Mammary epithelial cell (primary cell): ENCODE results near the gene SPON1.

Source experiments
- EZH2 ChIP-seq: IDR thresholded peaks from 2 replicates; pipeline ENCODE4 v1.6.1; 2012; ENCODE audit warnings: low read length, inconsistent platforms, borderline replicate concordance
- TF ChIP-seq, protein P1 (sequence below), 2 donors: IDR thresholded peaks in 1 of 2; conservative IDR thresholded peaks in 1 of 2; 2 replicates each; pipeline ENCODE4 v1.5.1; 2011 to 2012; ENCODE audit warnings: inconsistent platforms in 2 of 2, low read length in 2 of 2, mild to moderate bottlenecking in 2 of 2, control low read depth in 1 of 2, low read depth in 1 of 2; ENCODE audit not compliant: insufficient read depth in 1 of 2; ENCODE audit errors: extremely low read depth in 1 of 2

DNA sequence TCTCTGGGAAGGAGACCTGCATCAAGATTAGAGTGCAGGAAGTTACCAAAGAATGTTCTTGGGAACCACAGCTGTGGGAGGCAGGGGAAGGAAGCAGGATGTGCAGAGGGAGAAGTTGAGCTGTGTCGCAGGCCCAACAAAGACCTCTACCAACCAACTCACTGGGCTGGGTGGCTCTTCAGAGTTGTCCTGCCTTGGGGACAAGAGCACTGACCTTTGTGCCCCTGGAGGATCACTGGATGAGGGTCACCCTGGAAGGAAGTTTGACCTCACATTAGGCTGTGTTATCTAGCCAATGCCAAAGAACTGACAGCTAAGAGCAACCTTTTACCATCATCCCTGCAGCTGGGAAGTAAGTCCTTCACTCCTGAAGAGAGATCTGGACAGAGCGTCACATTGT is 265.8 kb downstream of the SPON1 start:
- no peak for TF ChIP-seq EZH2
- TF ChIP-seq, protein P1, sequence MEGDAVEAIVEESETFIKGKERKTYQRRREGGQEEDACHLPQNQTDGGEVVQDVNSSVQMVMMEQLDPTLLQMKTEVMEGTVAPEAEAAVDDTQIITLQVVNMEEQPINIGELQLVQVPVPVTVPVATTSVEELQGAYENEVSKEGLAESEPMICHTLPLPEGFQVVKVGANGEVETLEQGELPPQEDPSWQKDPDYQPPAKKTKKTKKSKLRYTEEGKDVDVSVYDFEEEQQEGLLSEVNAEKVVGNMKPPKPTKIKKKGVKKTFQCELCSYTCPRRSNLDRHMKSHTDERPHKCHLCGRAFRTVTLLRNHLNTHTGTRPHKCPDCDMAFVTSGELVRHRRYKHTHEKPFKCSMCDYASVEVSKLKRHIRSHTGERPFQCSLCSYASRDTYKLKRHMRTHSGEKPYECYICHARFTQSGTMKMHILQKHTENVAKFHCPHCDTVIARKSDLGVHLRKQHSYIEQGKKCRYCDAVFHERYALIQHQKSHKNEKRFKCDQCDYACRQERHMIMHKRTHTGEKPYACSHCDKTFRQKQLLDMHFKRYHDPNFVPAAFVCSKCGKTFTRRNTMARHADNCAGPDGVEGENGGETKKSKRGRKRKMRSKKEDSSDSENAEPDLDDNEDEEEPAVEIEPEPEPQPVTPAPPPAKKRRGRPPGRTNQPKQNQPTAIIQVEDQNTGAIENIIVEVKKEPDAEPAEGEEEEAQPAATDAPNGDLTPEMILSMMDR (conservative IDR thresholded peaks at IDR 0.05 in 1 of 2, IDR thresholded peaks at IDR 0.05 in 1 of 2; ENCODE audit: extremely low read depth in 1 of 2, insufficient read depth in 1 of 2, low read depth in 1 of 2, low read length in 2 of 2), result no peak
